HL-60 (cell line): ENCODE measurements around the gene OGG1.

Experiments
- DNase-seq, 2 experiments: peaks; one replicate each; pipeline ENCODE4 v3.0.0-alpha.2; 2010 to 2020; ENCODE audit warnings: low read depth in 1 of 2, low spot score in 1 of 2
- H3K27ac ChIP-seq: fragments of 250-450 bp; sonication (Bioruptor Pico); replicated peaks from 2 replicates; pipeline ENCODE4 v1.5.1; 2020; ENCODE audit warnings: mild to moderate bottlenecking, moderate library complexity
- H3K27me3 ChIP-seq: fragments of 250-450 bp; sonication (Bioruptor Pico); 2 replicates; pipeline ENCODE4 v1.5.1; 2021; ENCODE audit warnings: mild to moderate bottlenecking, moderate library complexity; ENCODE audit not compliant: insufficient read depth, poor library complexity, severe bottlenecking
- H3K4me3 ChIP-seq: replicated peaks from 2 replicates; pipeline ENCODE4 v1.5.1; 2011; ENCODE audit warnings: mild to moderate bottlenecking, control low read depth, low read length; ENCODE audit not compliant: insufficient read depth
- CTCF ChIP-seq: IDR thresholded peaks from one replicate; pipeline ENCODE4 v1.5.1; 2011; ENCODE audit warnings: low read length, control low read depth, inconsistent platforms; ENCODE audit not compliant: insufficient read depth
- GABPA ChIP-seq: IDR thresholded peaks from 2 replicates; pipeline ENCODE4 v1.6.1; 2012; ENCODE audit warnings: low read depth
- POLR2AphosphoS5 ChIP-seq: IDR thresholded peaks from 2 replicates; pipeline ENCODE4 v1.6.1; 2012; ENCODE audit warnings: low read depth
- REST ChIP-seq: IDR thresholded peaks from 2 replicates; pipeline ENCODE4 v1.6.1; 2012; ENCODE audit warnings: low read depth; ENCODE audit not compliant: insufficient replicate concordance
- SPI1 ChIP-seq: IDR thresholded peaks from 2 replicates; pipeline ENCODE4 v1.6.1; 2012; ENCODE audit warnings: low read depth, mild to moderate bottlenecking, borderline replicate concordance
- long read RNA-seq: library from polyadenylated mRNA; unstranded; transcript quantifications from one replicate; pipeline ENCODE4 v2.0.0, GENCODE V29; 2020

Gene OGG1
- long read RNA-seq, full-length matches to known transcripts: 79 of 103 reads
- long read RNA-seq, partial matches to known transcripts: 3 of 103 reads
- long read RNA-seq, other reads (novel, unspliced or antisense): 21 of 103 reads

GRCh38 chr3:9749645-9750555 lies at the start of gene OGG1:
TSS of gene OGG1 (plus strand) at chr3:9749952. CDS start at chr3:9750287, 335 bp downstream.
- Histone ChIP-seq H3K27me3 (no peaks in the 10 kb centered on the region), H3K27ac (peak within 1 kb of the TSS; percentile 72), H3K4me3 (peak within 1 kb of the TSS; percentile 62)
- TF ChIP-seq CTCF (no peak), SPI1 (no peak), REST (peak; percentile 17), POLR2AphosphoS5 (peak; percentile 69), GABPA (peak; percentile 71)
- DNase-seq: peak; percentile 98 to 100

GRCh38 chr3:9700536-9700935 lies 49.2 kb upstream of the OGG1 start:
- Histone ChIP-seq H3K27ac (no peak overlapping the region), H3K4me3 (no peak overlapping the region), H3K27me3 (peaks cover 14% of the 10 kb centered on the region)
- DNase-seq: no peak
- TF ChIP-seq GABPA: no peak

- TF ChIP-seq GABPA (no peak), POLR2AphosphoS5 (no peak), REST (no peak), SPI1 (no peak), CTCF (no peak)
- H3K27ac ChIP-seq: no peak overlapping the region
- no peak for DNase-seq
- no peak overlapping the region for H3K4me3 ChIP-seq
- H3K27me3 ChIP-seq: peaks cover 15% of the 10 kb centered on the region
Measured at GRCh38 chr3:9701006-9701405, 48.7 kb upstream of the OGG1 start.

GRCh38 chr3:9701711-9702110 lies 48.0 kb upstream of the OGG1 start:
- peaks cover 15% of the 10 kb centered on the region for H3K27me3 ChIP-seq
- TF ChIP-seq REST (no peak), SPI1 (no peak), POLR2AphosphoS5 (no peak), CTCF (no peak), GABPA (no peak)
- no peak for DNase-seq
- H3K4me3 ChIP-seq: no peak overlapping the region
- H3K27ac ChIP-seq: no peak overlapping the region
